HFF-Myc (cell line): ENCODE results near the gene OR10K2.

Experiments used
- DNase-seq: peaks from one replicate; pipeline ENCODE4 v3.0.0-alpha.2; 2011; ENCODE audit warnings: low read depth; ENCODE audit errors: extremely low read depth
- H3K4me3 ChIP-seq: replicated peaks from 2 replicates; pipeline ENCODE4 v1.5.1; 2011; ENCODE audit warnings: low read depth, mild to moderate bottlenecking, control low read depth, low read length
- CTCF ChIP-seq: IDR thresholded peaks from 2 replicates; pipeline ENCODE4 v1.5.1; 2012; ENCODE audit warnings: mild to moderate bottlenecking, low read depth, low read length, control low read depth; ENCODE audit errors: missing control alignments

Gene OR10K2

GRCh38 chr1:158407092-158407491 lies 18.9 kb downstream of the OR10K2 start:
- no peak overlapping the region for H3K4me3 ChIP-seq
- no peak for DNase-seq
- TF ChIP-seq CTCF, result no peak

GRCh38 chr1:158400871-158401270 lies 25.2 kb downstream of the OR10K2 start:
- no peak for DNase-seq
- no peak overlapping the region for H3K4me3 ChIP-seq
- TF ChIP-seq CTCF, result no peak

GRCh38 chr1:158398818-158399514 lies 27.1 kb downstream of the OR10K2 start, which contains the start of gene OR10T2:
TSS of gene OR10T2 (minus strand) at chr1:158399466. CDS start at chr1:158399466, 0 bp downstream.
- DNase-seq, result no peak
- H3K4me3 ChIP-seq, result no peak within 1 kb of the TSS
- no peak for TF ChIP-seq CTCF

- no peak overlapping the region for H3K4me3 ChIP-seq
- no peak for DNase-seq
- no peak for TF ChIP-seq CTCF
Measured at GRCh38 chr1:158396646-158397045, 29.4 kb downstream of the OR10K2 start.

- H3K4me3 ChIP-seq, result no peak overlapping the region
- no peak for DNase-seq
- TF ChIP-seq CTCF, result no peak
Measured at GRCh38 chr1:158393476-158393875, 32.6 kb downstream of the OR10K2 start.

GRCh38 chr1:158391099-158391498 lies 34.9 kb downstream of the OR10K2 start:
- TF ChIP-seq CTCF, result no peak
- DNase-seq, result no peak
- no peak overlapping the region for H3K4me3 ChIP-seq

GRCh38 chr1:158390331-158390730 lies 35.7 kb downstream of the OR10K2 start:
- no peak for TF ChIP-seq CTCF
- H3K4me3 ChIP-seq, result no peak overlapping the region
- DNase-seq, result no peak
